ENCODE measurements around the gene WWP2.

The WWP2 gene

DNA sequence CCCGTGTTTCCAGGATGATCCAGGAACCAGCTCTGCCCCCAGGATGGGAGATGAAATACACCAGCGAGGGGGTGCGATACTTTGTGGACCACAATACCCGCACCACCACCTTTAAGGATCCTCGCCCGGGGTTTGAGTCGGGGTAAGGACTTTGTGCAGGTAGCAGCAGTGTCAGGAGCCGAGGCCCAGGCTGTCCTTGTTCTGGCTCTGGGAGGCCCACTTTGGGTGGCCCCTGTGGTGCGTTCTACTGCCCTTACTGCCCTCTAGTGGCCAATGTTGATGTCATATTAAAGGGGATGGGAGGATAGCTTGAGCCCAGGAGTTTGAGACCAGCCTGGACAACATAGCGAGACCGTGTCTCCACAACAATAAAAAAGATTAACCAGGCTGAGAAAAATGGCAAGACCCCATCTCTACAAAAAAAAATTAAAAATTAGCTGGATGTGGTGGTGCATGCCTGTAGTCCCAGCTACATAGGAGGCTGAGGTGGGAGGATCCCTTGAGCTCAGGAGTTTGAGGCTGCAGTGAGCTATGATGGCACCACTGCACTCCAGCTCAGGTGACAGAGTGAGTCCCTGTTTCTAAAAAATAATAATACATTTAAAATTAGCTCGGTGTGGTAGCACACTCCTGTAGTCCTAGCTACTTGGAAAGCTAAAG lies 168.1 kb downstream of the WWP2 start:
- TF ChIP-seq, protein P1, sequence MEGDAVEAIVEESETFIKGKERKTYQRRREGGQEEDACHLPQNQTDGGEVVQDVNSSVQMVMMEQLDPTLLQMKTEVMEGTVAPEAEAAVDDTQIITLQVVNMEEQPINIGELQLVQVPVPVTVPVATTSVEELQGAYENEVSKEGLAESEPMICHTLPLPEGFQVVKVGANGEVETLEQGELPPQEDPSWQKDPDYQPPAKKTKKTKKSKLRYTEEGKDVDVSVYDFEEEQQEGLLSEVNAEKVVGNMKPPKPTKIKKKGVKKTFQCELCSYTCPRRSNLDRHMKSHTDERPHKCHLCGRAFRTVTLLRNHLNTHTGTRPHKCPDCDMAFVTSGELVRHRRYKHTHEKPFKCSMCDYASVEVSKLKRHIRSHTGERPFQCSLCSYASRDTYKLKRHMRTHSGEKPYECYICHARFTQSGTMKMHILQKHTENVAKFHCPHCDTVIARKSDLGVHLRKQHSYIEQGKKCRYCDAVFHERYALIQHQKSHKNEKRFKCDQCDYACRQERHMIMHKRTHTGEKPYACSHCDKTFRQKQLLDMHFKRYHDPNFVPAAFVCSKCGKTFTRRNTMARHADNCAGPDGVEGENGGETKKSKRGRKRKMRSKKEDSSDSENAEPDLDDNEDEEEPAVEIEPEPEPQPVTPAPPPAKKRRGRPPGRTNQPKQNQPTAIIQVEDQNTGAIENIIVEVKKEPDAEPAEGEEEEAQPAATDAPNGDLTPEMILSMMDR (IDR thresholded peaks at IDR 0.05), result peak; percentile 79

DNA sequence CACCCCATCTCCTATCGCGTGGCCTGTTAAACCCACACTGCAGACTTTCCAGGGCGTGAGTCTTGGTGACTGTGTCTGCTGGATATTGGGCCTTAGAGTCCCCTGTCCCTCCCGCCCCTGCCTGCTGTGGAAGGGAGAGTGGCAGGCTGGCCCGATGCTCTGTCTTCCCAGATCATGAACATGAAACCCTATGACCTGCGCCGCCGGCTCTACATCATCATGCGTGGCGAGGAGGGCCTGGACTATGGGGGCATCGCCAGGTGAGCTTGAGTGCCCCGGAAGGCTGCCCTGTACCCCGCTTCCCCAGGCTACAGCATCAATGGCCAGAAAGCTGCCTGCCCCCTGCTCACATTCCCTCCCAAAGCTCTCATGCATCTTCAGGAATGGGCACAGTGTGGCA lies 169.5 kb downstream of the WWP2 start:
- TF ChIP-seq, protein P1 (IDR thresholded peaks at IDR 0.05), result no peak

DNA sequence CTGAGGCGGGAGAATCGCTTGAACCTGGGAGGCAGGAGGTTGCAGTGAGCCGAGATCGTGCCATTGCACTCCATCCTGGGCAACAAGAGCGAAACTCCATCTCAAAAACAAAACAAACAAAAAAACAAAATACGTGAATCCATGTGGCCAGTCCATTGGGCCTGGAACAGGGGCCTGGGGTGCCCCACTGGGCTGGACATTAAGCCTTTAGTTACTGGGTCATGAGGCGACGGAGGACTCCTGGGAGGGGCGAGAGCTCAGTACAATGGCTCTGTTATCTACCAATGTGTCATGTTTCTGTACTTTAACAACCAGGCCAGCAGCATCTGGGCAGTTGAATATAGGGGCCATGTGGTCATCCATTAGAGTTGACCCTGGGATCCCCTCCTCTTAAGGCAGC lies 170.1 kb downstream of the WWP2 start:
- TF ChIP-seq, protein P1 (IDR thresholded peaks at IDR 0.05), result no peak

DNA sequence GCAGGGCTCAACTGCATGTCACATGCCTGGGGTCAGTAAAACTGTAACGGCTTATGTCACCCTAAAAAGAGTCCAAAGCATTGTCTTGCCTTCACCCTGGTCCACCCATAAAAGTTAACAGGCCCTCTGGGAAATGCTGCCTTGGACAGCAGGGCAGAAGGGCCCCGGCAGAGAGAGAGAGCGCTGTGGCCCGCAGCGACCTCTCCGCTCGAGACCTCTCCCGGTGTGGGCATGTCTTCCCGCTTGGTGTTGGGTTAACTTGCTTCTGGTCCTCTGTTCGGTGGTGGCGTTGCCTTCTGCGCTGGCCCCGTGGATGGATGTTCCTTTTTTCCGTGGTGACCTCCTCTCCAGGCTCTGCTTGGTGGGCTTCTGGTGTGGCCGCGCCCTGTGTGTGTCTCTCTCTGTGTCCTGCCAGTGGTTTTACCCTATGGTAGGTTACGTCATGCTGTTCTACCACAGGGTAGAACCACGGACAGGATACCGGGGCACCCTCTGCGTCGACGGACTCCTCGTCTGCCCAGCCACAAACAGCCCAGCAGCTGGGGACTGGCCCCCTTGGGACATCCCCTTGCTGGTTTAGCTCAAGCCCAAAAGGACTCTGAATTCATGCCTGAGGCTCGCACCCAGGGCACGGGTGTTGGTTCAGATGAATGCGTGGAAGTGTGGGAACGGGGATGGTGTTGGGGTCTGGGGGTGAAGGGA lies 170.7 kb downstream of the WWP2 start:
- TF ChIP-seq, protein P1 (IDR thresholded peaks at IDR 0.05), result no peak

DNA sequence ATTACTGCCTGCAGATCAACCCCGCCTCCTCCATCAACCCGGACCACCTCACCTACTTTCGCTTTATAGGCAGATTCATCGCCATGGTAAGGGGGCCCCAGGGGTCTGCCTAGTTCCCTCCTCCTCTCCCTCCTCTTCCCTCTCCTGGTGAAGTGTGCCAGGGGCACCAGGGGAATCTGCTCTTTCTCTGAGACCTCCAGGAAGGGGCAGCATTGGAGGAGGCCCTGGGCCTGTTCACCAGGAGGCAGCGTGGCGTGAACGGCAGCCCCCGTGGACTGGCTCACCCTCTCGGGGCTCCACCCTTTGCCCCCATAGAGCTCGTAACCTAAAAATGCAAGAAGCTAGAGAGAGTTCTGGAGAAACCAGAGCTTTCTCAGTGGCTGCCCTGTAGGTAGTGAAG lies 171.9 kb downstream of the WWP2 start:
- TF ChIP-seq, protein P1 (IDR thresholded peaks at IDR 0.05), result no peak

DNA sequence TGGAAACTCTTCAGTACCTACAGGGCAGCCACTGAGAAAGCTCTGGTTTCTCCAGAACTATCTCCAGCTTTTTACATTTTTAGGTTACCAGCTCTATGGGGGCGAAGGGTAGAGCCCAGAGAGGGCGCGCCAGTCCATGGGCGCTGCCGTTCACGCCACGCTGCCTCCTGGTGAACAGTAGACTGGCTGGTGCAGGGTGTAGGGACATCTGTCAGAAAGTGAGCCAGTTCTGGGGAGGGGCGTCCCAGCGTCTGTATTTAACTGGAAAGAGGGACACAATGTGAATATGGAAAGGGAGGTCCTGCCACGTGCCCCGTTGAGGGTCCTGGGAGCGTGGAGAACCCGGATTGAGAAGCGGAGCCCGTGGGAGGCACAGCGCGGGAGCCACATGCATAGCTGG lies 172.6 kb downstream of the WWP2 start:
- TF ChIP-seq, protein P1 (IDR thresholded peaks at IDR 0.05), result no peak

DNA sequence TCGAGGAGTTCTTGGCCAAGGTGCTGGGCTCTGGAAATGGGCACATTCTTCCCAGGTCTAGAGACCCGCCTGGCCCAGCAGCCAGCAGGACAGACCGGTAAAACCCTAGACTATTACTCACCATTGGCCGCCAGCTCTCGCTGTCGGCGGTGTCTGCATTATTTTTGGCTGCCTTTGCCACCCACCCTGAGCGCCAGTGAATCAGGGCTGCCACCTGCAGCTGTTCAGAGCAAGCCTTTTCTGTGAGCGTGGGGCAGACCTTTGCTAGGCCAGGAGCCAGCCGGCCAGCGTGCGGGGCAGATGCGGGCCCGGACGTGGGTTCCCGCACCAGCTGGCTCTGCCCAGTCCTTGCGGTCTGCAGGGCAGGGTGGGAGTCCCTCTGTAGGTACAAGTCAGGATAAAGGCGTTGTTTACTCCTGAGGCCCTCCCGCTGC lies 173.2 kb downstream of the WWP2 start:
- TF ChIP-seq, protein P1 (IDR thresholded peaks at IDR 0.05), result no peak
